Small intestine (tissue), 7 donors: ENCODE measurements around the gene ZBBX. TPM values are rescaled to one million over a fixed set of nuclear protein-coding genes. Genes with fewer than 3 reads are reported as not detected.
A peak's percentile ranks its signal among the peaks of the same experiment; 100 is the strongest.

Experiments
- DNase-seq, 2 donors: peaks; one replicate each; pipeline versions ENCODE4 v3.0.0 to v3.0.0-alpha.2; 2013
- FAIRE-seq: peaks from 2 replicates; lab custom pipeline; 2012; peaks lifted over from hg19 to GRCh38; lab: Jason Lieb, UNC
- H3K27ac ChIP-seq, 3 donors: one replicate each; pipeline ENCODE4 v1.5.1; 2013; ENCODE audit warnings: low read length in 2 of 3, mild to moderate bottlenecking in 2 of 3, control low read depth in 1 of 3, inconsistent platforms in 1 of 3, low read depth in 1 of 3, moderate library complexity in 1 of 3
- H3K27me3 ChIP-seq, 3 donors: one replicate each; pipeline ENCODE4 v1.6.1; 2013; ENCODE audit warnings: low read length in 3 of 3, inconsistent platforms in 1 of 3; ENCODE audit not compliant: control insufficient read depth in 3 of 3, insufficient read depth in 3 of 3
- H3K36me3 ChIP-seq, 3 donors: one replicate each; pipeline ENCODE4 v1.6.1; 2013; ENCODE audit warnings: low read length in 3 of 3, inconsistent platforms in 1 of 3, low read depth in 1 of 3, mild to moderate bottlenecking in 1 of 3, moderate library complexity in 1 of 3; ENCODE audit not compliant: control insufficient read depth in 3 of 3, insufficient read depth in 2 of 3
- H3K4me1 ChIP-seq, 3 donors: one replicate each; pipeline ENCODE4 v1.6.1; 2013; ENCODE audit warnings: low read length in 2 of 3, inconsistent platforms in 1 of 3, low read depth in 1 of 3, mild to moderate bottlenecking in 1 of 3, moderate library complexity in 1 of 3; ENCODE audit not compliant: control insufficient read depth in 3 of 3, insufficient read depth in 2 of 3
- H3K4me3 ChIP-seq, 3 donors: one replicate each; pipeline ENCODE4 v1.5.1; 2013; ENCODE audit warnings: low read length in 3 of 3, control low read depth in 1 of 3, inconsistent platforms in 1 of 3, low read depth in 1 of 3, mild to moderate bottlenecking in 1 of 3, moderate library complexity in 1 of 3
- H3K9me3 ChIP-seq, 2 donors: one replicate each; pipeline ENCODE4 v1.6.1; 2013; ENCODE audit warnings: low read depth in 1 of 2, low read length in 1 of 2; ENCODE audit not compliant: control insufficient read depth in 2 of 2, insufficient read depth in 1 of 2
- WGBS, 3 donors: extraction: QIAGEN DNeasy Blood & Tissue Kit; methylation state at CpG; one replicate each; pipeline ENCODE4 v1.1.7; 2013; 5-methylcytosine and 5-hydroxymethylcytosine counted together
- polyA plus RNA-seq, 4 donors: library from polyadenylated mRNA; stranded (reverse) in 3 of 4; unstranded in 1 of 4; fragments of 200-250 nt in 3 of 4; fragments of 120-200 nt in 1 of 4; gene quantifications; one replicate each; pipeline versions ENCODE4 v1.2.1 to v1.2.3, GENCODE V29; 2013
- donor health status: healthy with polysubstance abuse.
- donor health status: control.
- donor health status: control.
- donor health status: Bipolar disorder and iron deficiency.
- donor health status: healthy.

The ZBBX gene
- polyA plus RNA-seq, 4 donors = not detected

DNA sequence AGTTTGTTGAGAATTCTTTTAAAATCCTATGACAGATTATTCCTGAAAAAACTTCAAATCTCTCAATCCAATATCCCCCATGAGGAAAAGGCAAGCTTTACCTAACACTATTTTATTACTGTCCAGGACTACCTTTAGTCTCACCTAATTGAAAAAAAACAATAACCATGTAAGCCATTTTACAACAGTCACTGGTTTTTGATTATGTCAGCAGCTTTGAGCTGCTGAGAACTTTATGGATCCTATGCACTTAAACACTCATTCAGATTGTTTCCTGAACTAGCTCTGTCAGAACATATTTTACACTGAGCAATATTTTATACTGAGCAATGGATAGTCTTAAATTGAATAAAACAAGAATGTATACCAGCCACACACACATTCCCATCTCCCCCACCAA lies 79.9 kb downstream of the ZBBX start:
- no peak for FAIRE-seq

DNA sequence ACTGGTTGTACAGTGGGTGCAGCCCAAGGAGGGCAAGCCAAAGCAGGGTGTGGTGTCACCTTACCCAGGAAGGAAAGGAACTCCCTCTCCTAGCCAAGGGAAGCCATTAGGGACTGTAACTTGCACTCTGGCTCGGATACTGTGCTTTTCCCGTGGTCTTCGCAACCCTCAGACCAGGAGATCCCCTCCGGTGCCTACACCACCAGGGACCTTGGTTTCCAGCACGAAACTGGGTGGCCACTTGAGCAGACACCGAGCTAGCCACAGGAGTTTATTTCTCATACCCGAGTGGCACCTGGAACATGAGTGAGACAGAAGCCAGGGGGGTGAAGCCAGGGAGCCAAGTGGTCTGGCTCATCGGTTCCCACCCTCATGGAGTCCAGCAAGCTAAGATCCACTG lies 90.7 kb downstream of the ZBBX start:
- Histone ChIP-seq H3K36me3 (no peaks in the 10 kb centered on the region), H3K4me3 (no peak overlapping the region), H3K27ac (no peak overlapping the region), H3K9me3 (peaks cover 0 to 3% of the 10 kb centered on the region in 2 donors), H3K4me1 (no peaks in the 10 kb centered on the region), H3K27me3 (no peaks in the 10 kb centered on the region)
- FAIRE-seq = no peak
- no peak for DNase-seq
- 81 to 85% (median 85%) methylated on average over 8 of the region's 8 CpGs for WGBS, 3 donors

More for the DNA sequence above, 79.9 kb downstream of the ZBBX start:
- no peak overlapping the region for H3K4me3 ChIP-seq
- peak in 1 of 2 donors; percentile 39 for DNase-seq
- no peaks in the 10 kb centered on the region for H3K27me3 ChIP-seq
- H3K27ac ChIP-seq = no peak overlapping the region
- no peaks in the 10 kb centered on the region for H3K9me3 ChIP-seq
- H3K36me3 ChIP-seq = no peaks in the 10 kb centered on the region
- H3K4me1 ChIP-seq = peaks cover 0 to 7% (median 0%) of the 10 kb centered on the region in 3 donors

GRCh38 chr3:167288737-167289136 lies 91.4 kb downstream of the ZBBX start:
- Histone ChIP-seq H3K27ac (no peak overlapping the region), H3K4me3 (no peak overlapping the region), H3K4me1 (no peaks in the 10 kb centered on the region), H3K36me3 (no peaks in the 10 kb centered on the region), H3K9me3 (peaks cover 0 to 3% of the 10 kb centered on the region in 2 donors), H3K27me3 (no peaks in the 10 kb centered on the region)
- FAIRE-seq = peak; percentile 49
- no peak for DNase-seq

GRCh38 chr3:167287308-167287707 lies 92.8 kb downstream of the ZBBX start:
- DNase-seq (no peak), FAIRE-seq (no peak)
- 44 to 61% (median 56%) methylated on average over 3 of the region's 3 CpGs for WGBS, 3 donors
- H3K36me3 ChIP-seq = no peaks in the 10 kb centered on the region
- H3K4me3 ChIP-seq = no peak overlapping the region
- H3K27me3 ChIP-seq = no peaks in the 10 kb centered on the region
- H3K9me3 ChIP-seq = peaks cover 0 to 3% of the 10 kb centered on the region in 2 donors
- no peak overlapping the region for H3K27ac ChIP-seq
- no peaks in the 10 kb centered on the region for H3K4me1 ChIP-seq

- FAIRE-seq (no peak), DNase-seq (no peak)
- Histone ChIP-seq H3K9me3 (no peaks in the 10 kb centered on the region), H3K27me3 (no peaks in the 10 kb centered on the region), H3K4me1 (no peaks in the 10 kb centered on the region), H3K4me3 (no peak overlapping the region), H3K27ac (no peak overlapping the region), H3K36me3 (no peaks in the 10 kb centered on the region)
- WGBS, 3 donors = 75 to 82% (median 80%) methylated on average over 7 of the region's 7 CpGs
These were observed 105.8 kb downstream of the ZBBX start for GRCh38 chr3:167274141-167274874.

DNA sequence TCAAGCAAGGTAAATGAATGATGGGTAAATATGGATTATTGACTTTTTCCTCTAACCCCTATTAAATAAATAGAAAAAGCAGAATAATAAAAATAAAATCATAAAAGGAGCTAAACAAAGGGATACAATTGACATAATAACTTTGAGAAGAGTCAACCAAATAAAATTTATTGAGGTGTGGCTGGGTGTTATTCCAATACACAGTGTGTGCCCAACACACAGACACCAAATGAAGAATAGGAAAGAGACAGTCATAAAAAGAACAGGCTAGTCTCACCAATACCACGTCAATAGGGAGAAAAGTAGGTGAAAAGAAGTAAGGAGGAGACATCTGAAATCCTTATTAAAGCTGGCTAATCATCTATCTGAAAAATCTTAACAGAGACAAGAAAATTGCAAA lies 127.1 kb downstream of the ZBBX start:
- Histone ChIP-seq H3K27ac (no peak overlapping the region), H3K36me3 (no peaks in the 10 kb centered on the region), H3K9me3 (no peaks in the 10 kb centered on the region), H3K4me3 (no peak overlapping the region), H3K27me3 (no peaks in the 10 kb centered on the region), H3K4me1 (no peaks in the 10 kb centered on the region)
- FAIRE-seq (no peak), DNase-seq (no peak)
- 66 to 84% (median 67%) methylated on average over 1 of the region's 1 CpG for WGBS, 3 donors

- DNase-seq (no peak), FAIRE-seq (no peak)
- Histone ChIP-seq H3K27ac (no peak overlapping the region), H3K9me3 (no peaks in the 10 kb centered on the region), H3K27me3 (no peaks in the 10 kb centered on the region), H3K4me1 (peaks cover 0 to 3% (median 0%) of the 10 kb centered on the region in 3 donors), H3K4me3 (no peak overlapping the region), H3K36me3 (no peaks in the 10 kb centered on the region)
- WGBS, 3 donors = 29 to 68% (median 61%) methylated on average over 3 of the region's 3 CpGs
These were observed 128.4 kb downstream of the ZBBX start for GRCh38 chr3:167251678-167252077.

- Histone ChIP-seq H3K27me3 (no peaks in the 10 kb centered on the region), H3K9me3 (peaks cover 0 to 2% of the 10 kb centered on the region in 2 donors), H3K4me1 (peaks cover 0 to 3% (median 0%) of the 10 kb centered on the region in 3 donors), H3K27ac (no peak overlapping the region), H3K4me3 (no peak overlapping the region), H3K36me3 (no peaks in the 10 kb centered on the region)
- DNase-seq = peak; percentile 3 to 40
- FAIRE-seq = no peak
These were observed 133.8 kb downstream of the ZBBX start for GRCh38 chr3:167246252-167246651.
